Transverse colon (tissue), 4 donors: ENCODE data around the gene DDX3X. TPM values are rescaled to one million over a fixed set of nuclear protein-coding genes. Genes with fewer than 3 reads are reported as not detected.
"Not testable (repeated sequence)": the region's sequence is repeated elsewhere in the genome, so short reads cannot be mapped to it uniquely, and the experiment has no call there.

Source experiments
- DNase-seq: peaks from one replicate; pipeline ENCODE4 v3.0.0-alpha.2; 2019
- H3K27ac ChIP-seq, 4 donors: fragments of 200-600 bp; sonication (generic); 2 replicates each; pipeline ENCODE4 v1.5.1; 2016 to 2018; ENCODE audit warnings: inconsistent platforms in 4 of 4
- H3K27me3 ChIP-seq: fragments of 200-600 bp; sonication (generic); 2 replicates; pipeline ENCODE4 v1.5.1; 2017; ENCODE audit warnings: inconsistent platforms
- H3K36me3 ChIP-seq, 4 donors: fragments of 200-600 bp; sonication (generic); 2 replicates each; pipeline ENCODE4 v1.5.1; 2017 to 2019; ENCODE audit warnings: inconsistent platforms in 4 of 4
- H3K4me1 ChIP-seq, 4 donors: fragments of 200-600 bp; sonication (generic); 2 replicates each; pipeline ENCODE4 v1.5.1; 2017 to 2020; ENCODE audit warnings: inconsistent platforms in 4 of 4
- H3K4me3 ChIP-seq, 4 donors: fragments of 200-600 bp; sonication (generic); 1 replicate in 1 of 4; 2 replicates in 3 of 4; pipeline versions ENCODE4 v1.5.1 to v1.6.1; 2017 to 2019; ENCODE audit warnings: inconsistent platforms in 4 of 4
- H3K9me3 ChIP-seq, 2 donors: fragments of 200-600 bp; sonication (generic); 2 replicates each; pipeline ENCODE4 v1.5.1; 2017 to 2019; ENCODE audit warnings: inconsistent platforms in 2 of 2
- EP300 ChIP-seq: sonication (generic); formaldehyde crosslinking; IDR thresholded peaks from one replicate; pipeline ENCODE4 v1.6.1; 2017; ENCODE audit warnings: antibody characterized with exemption, low read depth
- POLR2A ChIP-seq: fragments of 450-650 bp; IDR thresholded peaks from one replicate; pipeline ENCODE4 v1.6.1; 2016; ENCODE audit warnings: antibody characterized with exemption, mild to moderate bottlenecking, moderate library complexity
- POLR2AphosphoS5 ChIP-seq, 3 donors: sonication (generic); formaldehyde crosslinking; IDR thresholded peaks; one replicate each; pipeline ENCODE4 v1.6.1; 2016; ENCODE audit warnings: antibody characterized with exemption in 3 of 3
- WGBS, 2 donors: methylation state at CpG; one replicate each; pipeline ENCODE4 v1.1.5; 2018; ENCODE audit warnings: low coverage in 1 of 2; 5-methylcytosine and 5-hydroxymethylcytosine counted together
- in situ Hi-C, 4 donors: fragments of 200-750 bp; cut with MboI; loops; one replicate each; pipeline versions ENCODE4 v1.15.0 to v1.15.1; 2017; ENCODE audit warnings: low sequenced_read_pairs in 3 of 4, low pct_ligation_motif_present in 1 of 4, low pct_unique_long_range_greater_than_20kb in 1 of 4
- intact Hi-C: fragments of 100-400 bp; cut with DNase I; formaldehyde crosslinking; loops from one replicate; pipeline ENCODE4 v1.15.1; 2023; ENCODE audit warnings: low total_unique reads
- total RNA-seq, 4 donors: library from RNA; depleted of rRNA; stranded (reverse); fragments of >200 nt; gene quantifications; one replicate each; pipeline ENCODE4 v1.1.0, GENCODE V29; 2016
- TF ChIP-seq, protein P1 (sequence below), 5 experiments: fragments of 200-600 bp in 3 of 5; fragments of 450-650 bp in 2 of 5; sonication (generic) in 3 of 5; IDR thresholded peaks; 1 replicate in 2 of 5; 2 replicates in 3 of 5; pipeline ENCODE4 v1.5.1; 2016 to 2017; ENCODE audit warnings: antibody characterized with exemption in 5 of 5, inconsistent platforms in 3 of 5, mild to moderate bottlenecking in 2 of 5, moderate library complexity in 1 of 5

The DDX3X gene
- total RNA-seq, 4 donors from 2014 or later: 133 to 242 (median 165) TPM

DNA sequence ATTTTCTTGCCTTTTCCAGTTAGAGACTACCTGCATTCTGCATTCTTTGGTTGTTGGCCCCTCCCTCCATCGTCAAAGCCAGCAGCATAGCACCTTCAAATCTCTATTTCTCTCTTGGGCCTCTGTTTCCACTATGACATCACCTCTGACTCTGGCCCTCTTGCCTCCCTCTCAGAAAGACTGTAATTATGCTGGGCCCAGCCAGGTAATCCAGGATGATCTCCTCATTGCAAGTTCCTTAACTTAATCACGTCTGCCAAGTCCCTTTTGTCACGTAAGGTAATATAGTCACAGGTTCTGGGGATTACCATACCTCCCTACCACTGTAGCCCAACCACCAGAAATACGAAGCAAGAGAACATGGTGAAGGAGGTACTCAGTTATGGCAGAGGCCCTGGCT, 73.9 kb downstream of the DDX3X start:
- Histone ChIP-seq H3K27me3 (no peaks in the 10 kb centered on the region), H3K4me1 (peaks cover 0 to 4% (median 2%) of the 10 kb centered on the region in 4 donors), H3K9me3 (no peaks in the 10 kb centered on the region), H3K4me3 (no peak overlapping the region), H3K27ac (no peak overlapping the region), H3K36me3 (no peaks in the 10 kb centered on the region)
- 75% methylated on average over 4 of the region's 4 CpGs; no CpG with 5 or more reads in 1 of the 2 donors for WGBS, 2 donors
- in situ Hi-C loops: no loop called here
- intact Hi-C loops: no loop called here
- no peak for DNase-seq
- TF ChIP-seq POLR2A (no peak), EP300 (no peak), POLR2AphosphoS5 (IDR thresholded peaks at IDR 0.05) (no peak)
- TF ChIP-seq, protein P1, sequence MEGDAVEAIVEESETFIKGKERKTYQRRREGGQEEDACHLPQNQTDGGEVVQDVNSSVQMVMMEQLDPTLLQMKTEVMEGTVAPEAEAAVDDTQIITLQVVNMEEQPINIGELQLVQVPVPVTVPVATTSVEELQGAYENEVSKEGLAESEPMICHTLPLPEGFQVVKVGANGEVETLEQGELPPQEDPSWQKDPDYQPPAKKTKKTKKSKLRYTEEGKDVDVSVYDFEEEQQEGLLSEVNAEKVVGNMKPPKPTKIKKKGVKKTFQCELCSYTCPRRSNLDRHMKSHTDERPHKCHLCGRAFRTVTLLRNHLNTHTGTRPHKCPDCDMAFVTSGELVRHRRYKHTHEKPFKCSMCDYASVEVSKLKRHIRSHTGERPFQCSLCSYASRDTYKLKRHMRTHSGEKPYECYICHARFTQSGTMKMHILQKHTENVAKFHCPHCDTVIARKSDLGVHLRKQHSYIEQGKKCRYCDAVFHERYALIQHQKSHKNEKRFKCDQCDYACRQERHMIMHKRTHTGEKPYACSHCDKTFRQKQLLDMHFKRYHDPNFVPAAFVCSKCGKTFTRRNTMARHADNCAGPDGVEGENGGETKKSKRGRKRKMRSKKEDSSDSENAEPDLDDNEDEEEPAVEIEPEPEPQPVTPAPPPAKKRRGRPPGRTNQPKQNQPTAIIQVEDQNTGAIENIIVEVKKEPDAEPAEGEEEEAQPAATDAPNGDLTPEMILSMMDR (IDR thresholded peaks at IDR 0.05): no peak

GRCh38 chrX:41408576-41408975, 74.6 kb downstream of the DDX3X start:
- in situ Hi-C loops: no loop called here
- no peak overlapping the region for H3K4me3 ChIP-seq
- H3K4me1 ChIP-seq: peaks cover 0 to 4% (median 2%) of the 10 kb centered on the region in 4 donors
- no peaks in the 10 kb centered on the region for H3K36me3 ChIP-seq
- no peak for TF ChIP-seq POLR2AphosphoS5 (IDR thresholded peaks at IDR 0.05)
- no peak for TF ChIP-seq POLR2A
- TF ChIP-seq, protein P1 (IDR thresholded peaks at IDR 0.05): no peak
- TF ChIP-seq EP300: no peak
- WGBS, 2 donors: 94% methylated on average over 6 of the region's 9 CpGs; no CpG with 5 or more reads in 1 of the 2 donors
- no peak for DNase-seq
- H3K9me3 ChIP-seq: no peaks in the 10 kb centered on the region
- no peak overlapping the region for H3K27ac ChIP-seq
- intact Hi-C loops: no loop called here
- H3K27me3 ChIP-seq: no peaks in the 10 kb centered on the region

- Histone ChIP-seq H3K4me1 (peaks cover 0 to 4% (median 2%) of the 10 kb centered on the region in 4 donors), H3K9me3 (no peaks in the 10 kb centered on the region), H3K36me3 (no peaks in the 10 kb centered on the region), H3K27me3 (no peaks in the 10 kb centered on the region), H3K4me3 (no peak overlapping the region), H3K27ac (no peak overlapping the region)
- intact Hi-C loops: no loop called here
- in situ Hi-C loops: no loop called here
- no peak for DNase-seq
- TF ChIP-seq, protein P1 (IDR thresholded peaks at IDR 0.05): no peak
- no peak for TF ChIP-seq EP300
- no peak for TF ChIP-seq POLR2A
- TF ChIP-seq POLR2AphosphoS5 (IDR thresholded peaks at IDR 0.05): no peak
- 80% methylated on average over 5 of the region's 5 CpGs; no CpG with 5 or more reads in 1 of the 2 donors for WGBS, 2 donors
Measured at GRCh38 chrX:41409006-41409405, 75.0 kb downstream of the DDX3X start.

- H3K27me3 ChIP-seq, H3K4me1 ChIP-seq, DNase-seq, H3K36me3 ChIP-seq, H3K4me3 ChIP-seq, in situ Hi-C loops, intact Hi-C loops, H3K9me3 ChIP-seq: not testable (repeated sequence)
- WGBS, 2 donors: 88% methylated on average over 10 of the region's 10 CpGs; no CpG with 5 or more reads in 1 of the 2 donors
- H3K27ac ChIP-seq: peak overlapping the region in 1 of 4 donors; percentile 68
Measured at GRCh38 chrX:41411222-41411621, 77.3 kb downstream of the DDX3X start.
